K562 (cell line): Measurements from ENCODE around the gene TGFB2. TPM values are rescaled to one million over a fixed set of nuclear protein-coding genes. Genes with fewer than 3 reads are reported as not detected.
A peak's percentile ranks its signal among the peaks of the same experiment; 100 is the strongest.

Experiments used
- ARNT ChIP-seq, 2 experiments: fragments of 450-650 bp; IDR thresholded peaks; 2 replicates each; pipeline ENCODE4 v1.6.1; 2016; ENCODE audit warnings: mild to moderate bottlenecking in 1 of 2
- ETV6 ChIP-seq, 3 experiments: fragments of 150-350 bp in 1 of 3; sonication (generic) in 1 of 3; formaldehyde crosslinking in 1 of 3; IDR thresholded peaks; 2 replicates each; pipeline versions ENCODE4 v1.6.1 to v1.8.0; 2014 to 2022; ENCODE audit warnings: borderline replicate concordance in 2 of 3, low read depth in 2 of 3, antibody characterized with exemption in 1 of 3, low read length in 1 of 3, mild to moderate bottlenecking in 1 of 3, missing genetic modification reagents in 1 of 3
- GABPA ChIP-seq: fragments of 200-800 bp; sonication (Bioruptor generic); conservative IDR thresholded peaks from 2 replicates; pipeline ENCODE4 v1.6.1; 2016; ENCODE audit warnings: low read depth, missing genetic modification characterization, missing compliant biosample characterization
- GTF2F1 ChIP-seq: IDR thresholded peaks from 2 replicates; pipeline ENCODE4 v1.6.1; 2011; ENCODE audit warnings: low read depth, low read length, improper control_type of control experiment
- ILK ChIP-seq: fragments of 450-650 bp; IDR thresholded peaks from 2 replicates; pipeline ENCODE4 v1.6.1; 2016; ENCODE audit warnings: missing genetic modification characterization, low read depth, mild to moderate bottlenecking, missing compliant biosample characterization, moderate library complexity, borderline replicate concordance
- NR2F6 ChIP-seq: fragments of 450-650 bp; formaldehyde crosslinking; IDR thresholded peaks from 2 replicates; pipeline ENCODE4 v1.4.0; 2020; ENCODE audit warnings: mild to moderate bottlenecking
- PML ChIP-seq: IDR thresholded peaks from 2 replicates; pipeline ENCODE4 v1.6.1; 2012; ENCODE audit warnings: low read length, inconsistent platforms
- RNF219 ChIP-seq: fragments of 250-450 bp; sonication (Bioruptor Pico); IDR thresholded peaks from 2 replicates; pipeline ENCODE4 v1.5.0; 2022; ENCODE audit warnings: mild to moderate bottlenecking
- ZFP30 ChIP-seq: fragments of 250-450 bp; sonication (Bioruptor Pico); IDR thresholded peaks from 2 replicates; pipeline ENCODE4 v1.8.0; 2022; ENCODE audit warnings: moderate library complexity, mild to moderate bottlenecking, inconsistent platforms, borderline replicate concordance
- ZKSCAN3 ChIP-seq: fragments of 250-450 bp; sonication (Bioruptor Pico); IDR thresholded peaks from 2 replicates; pipeline ENCODE4 v1.4.0; 2020
- ZNF696 ChIP-seq: fragments of 250-450 bp; sonication (Bioruptor Pico); conservative IDR thresholded peaks from 2 replicates; pipeline ENCODE4 v1.4.0; 2020; ENCODE audit warnings: mild to moderate bottlenecking, moderate library complexity
- polyA plus RNA-seq, 8 experiments: library from polyadenylated mRNA; depleted of rRNA in 4 of 8; stranded (reverse) in 5 of 8; unstranded in 3 of 8; fragments of >200 nt; fragmentation: Nextera tagmentation in 2 of 8; fragmentation: Illumina TruSeq in 1 of 8; extraction: Ambion mirVana in 2 of 8; extraction: Trizol in 1 of 8; gene quantifications; 2 replicates each; pipeline versions ENCODE4 v1.2.1 to v1.2.3, GENCODE V29; 2011 to 2014; ENCODE audit warnings: inconsistent platforms in 1 of 8, missing spikeins in 1 of 8
- total RNA-seq, 7 experiments: library from RNA; depleted of rRNA in 6 of 7; stranded (reverse); fragments of >200 nt in 6 of 7; fragmentation: Illumina TruSeq in 2 of 7; extraction: Trizol in 2 of 7; gene quantifications; 2 replicates each; pipeline versions ENCODE4 v1.2.1 to v1.2.3, GENCODE V29; 2011 to 2021; ENCODE audit warnings: low replicate concordance in 1 of 7
- TF ChIP-seq, protein P1 (sequence below), 2 experiments: fragments of 150-350 bp in 1 of 2; IDR thresholded peaks; 2 replicates each; pipeline ENCODE4 v1.6.1; 2012 to 2016; ENCODE audit warnings: low read depth in 2 of 2, low read length in 2 of 2, mild to moderate bottlenecking in 1 of 2, moderate library complexity in 1 of 2
- TF ChIP-seq, protein P2 (sequence below): fragments of 250-450 bp; sonication (Bioruptor Pico); IDR thresholded peaks from 2 replicates; pipeline ENCODE4 v1.8.0; 2021; ENCODE audit warnings: mild to moderate bottlenecking, moderate library complexity
- TF ChIP-seq, protein P3 (sequence below): fragments of 450-650 bp; IDR thresholded peaks from 2 replicates; pipeline ENCODE4 v1.6.1; 2016; ENCODE audit warnings: antibody characterized with exemption

Gene TGFB2
- total and polyA plus RNA-seq, 9 of the 15 experiments (the other 6 are each of a cell fraction or from before 2014, with no cell fraction given): 0.03 to 0.41 (median 0.11) TPM; not detected in 3

DNA sequence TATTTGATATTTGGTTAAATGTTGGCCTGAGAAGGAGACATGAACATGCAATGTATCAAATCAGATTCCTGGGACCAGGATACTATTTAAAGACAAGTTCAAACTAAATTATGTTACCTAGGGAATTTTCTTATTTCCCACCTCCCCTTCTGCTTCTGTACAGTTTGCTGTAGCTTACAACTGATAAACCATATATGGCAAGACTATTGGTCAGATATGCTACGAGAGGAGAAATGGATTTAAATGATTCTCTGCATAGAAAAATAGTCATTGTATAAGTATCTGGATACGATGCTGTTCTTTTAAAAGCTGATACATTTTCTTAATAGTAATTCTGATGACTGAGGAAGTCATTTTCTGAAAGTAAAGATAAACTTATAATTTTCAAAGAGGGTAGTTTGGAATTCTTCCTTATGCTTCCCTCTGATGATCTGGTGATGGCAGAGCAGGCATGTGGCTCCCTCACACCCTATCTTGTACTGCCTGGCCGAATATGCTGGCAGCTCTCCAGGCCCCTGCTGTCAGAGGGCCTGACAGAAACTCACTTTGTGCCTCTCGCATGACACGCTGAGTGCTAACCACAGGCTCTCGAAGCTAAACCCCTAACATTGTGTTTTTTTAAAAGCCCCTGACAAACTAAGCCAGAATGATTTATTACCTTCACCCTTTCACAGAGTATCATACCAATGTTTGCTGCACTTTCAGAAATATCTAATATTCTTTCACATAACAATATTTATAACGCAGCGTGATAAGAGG is 40.7 kb upstream of the TGFB2 start (continued):
- 0 out of 4 replicates have a peak, but pooled peaks of 1 of the 2 experiments have one; percentile 58 for TF ChIP-seq ARNT (IDR thresholded peaks at IDR 0.05)
- no peak for TF ChIP-seq ZNF696
- no peak for TF ChIP-seq ZKSCAN3 (CRISPR knock-in tag)
- peak; percentile 92 for TF ChIP-seq PML
- TF ChIP-seq ILK (tag): no peak
- no peak for TF ChIP-seq GABPA (tag)
- TF ChIP-seq, protein P1, sequence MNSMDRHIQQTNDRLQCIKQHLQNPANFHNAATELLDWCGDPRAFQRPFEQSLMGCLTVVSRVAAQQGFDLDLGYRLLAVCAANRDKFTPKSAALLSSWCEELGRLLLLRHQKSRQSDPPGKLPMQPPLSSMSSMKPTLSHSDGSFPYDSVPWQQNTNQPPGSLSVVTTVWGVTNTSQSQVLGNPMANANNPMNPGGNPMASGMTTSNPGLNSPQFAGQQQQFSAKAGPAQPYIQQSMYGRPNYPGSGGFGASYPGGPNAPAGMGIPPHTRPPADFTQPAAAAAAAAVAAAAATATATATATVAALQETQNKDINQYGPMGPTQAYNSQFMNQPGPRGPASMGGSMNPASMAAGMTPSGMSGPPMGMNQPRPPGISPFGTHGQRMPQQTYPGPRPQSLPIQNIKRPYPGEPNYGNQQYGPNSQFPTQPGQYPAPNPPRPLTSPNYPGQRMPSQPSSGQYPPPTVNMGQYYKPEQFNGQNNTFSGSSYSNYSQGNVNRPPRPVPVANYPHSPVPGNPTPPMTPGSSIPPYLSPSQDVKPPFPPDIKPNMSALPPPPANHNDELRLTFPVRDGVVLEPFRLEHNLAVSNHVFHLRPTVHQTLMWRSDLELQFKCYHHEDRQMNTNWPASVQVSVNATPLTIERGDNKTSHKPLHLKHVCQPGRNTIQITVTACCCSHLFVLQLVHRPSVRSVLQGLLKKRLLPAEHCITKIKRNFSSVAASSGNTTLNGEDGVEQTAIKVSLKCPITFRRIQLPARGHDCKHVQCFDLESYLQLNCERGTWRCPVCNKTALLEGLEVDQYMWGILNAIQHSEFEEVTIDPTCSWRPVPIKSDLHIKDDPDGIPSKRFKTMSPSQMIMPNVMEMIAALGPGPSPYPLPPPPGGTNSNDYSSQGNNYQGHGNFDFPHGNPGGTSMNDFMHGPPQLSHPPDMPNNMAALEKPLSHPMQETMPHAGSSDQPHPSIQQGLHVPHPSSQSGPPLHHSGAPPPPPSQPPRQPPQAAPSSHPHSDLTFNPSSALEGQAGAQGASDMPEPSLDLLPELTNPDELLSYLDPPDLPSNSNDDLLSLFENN (IDR thresholded peaks at IDR 0.05; ENCODE audit: low read depth in 2 of 2, low read length in 2 of 2): 0 out of 4 replicates have a peak, but pooled peaks of 1 of the 2 experiments have one; percentile 63
- TF ChIP-seq, protein P2, sequence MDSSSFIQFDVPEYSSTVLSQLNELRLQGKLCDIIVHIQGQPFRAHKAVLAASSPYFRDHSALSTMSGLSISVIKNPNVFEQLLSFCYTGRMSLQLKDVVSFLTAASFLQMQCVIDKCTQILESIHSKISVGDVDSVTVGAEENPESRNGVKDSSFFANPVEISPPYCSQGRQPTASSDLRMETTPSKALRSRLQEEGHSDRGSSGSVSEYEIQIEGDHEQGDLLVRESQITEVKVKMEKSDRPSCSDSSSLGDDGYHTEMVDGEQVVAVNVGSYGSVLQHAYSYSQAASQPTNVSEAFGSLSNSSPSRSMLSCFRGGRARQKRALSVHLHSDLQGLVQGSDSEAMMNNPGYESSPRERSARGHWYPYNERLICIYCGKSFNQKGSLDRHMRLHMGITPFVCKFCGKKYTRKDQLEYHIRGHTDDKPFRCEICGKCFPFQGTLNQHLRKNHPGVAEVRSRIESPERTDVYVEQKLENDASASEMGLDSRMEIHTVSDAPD (CRISPR knock-in tag): no peak
- TF ChIP-seq, protein P3, sequence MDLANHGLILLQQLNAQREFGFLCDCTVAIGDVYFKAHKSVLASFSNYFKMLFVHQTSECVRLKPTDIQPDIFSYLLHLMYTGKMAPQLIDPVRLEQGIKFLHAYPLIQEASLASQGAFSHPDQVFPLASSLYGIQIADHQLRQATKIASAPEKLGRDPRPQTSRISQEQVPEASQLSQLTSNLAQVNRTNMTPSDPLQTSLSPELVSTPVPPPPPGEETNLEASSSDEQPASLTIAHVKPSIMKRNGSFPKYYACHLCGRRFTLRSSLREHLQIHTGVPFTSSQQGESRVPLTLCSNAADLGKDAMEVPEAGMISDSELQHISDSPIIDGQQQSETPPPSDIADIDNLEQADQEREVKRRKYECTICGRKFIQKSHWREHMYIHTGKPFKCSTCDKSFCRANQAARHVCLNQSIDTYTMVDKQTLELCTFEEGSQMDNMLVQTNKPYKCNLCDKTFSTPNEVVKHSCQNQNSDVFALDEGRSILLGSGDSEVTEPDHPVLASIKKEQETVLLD: 0 out of 2 replicates have a peak, but pooled peaks have one; percentile 40
- no peak for TF ChIP-seq RNF219 (CRISPR knock-in tag)
- no peak for TF ChIP-seq NR2F6 (CRISPR knock-in tag)
- no peak for TF ChIP-seq ZFP30 (CRISPR knock-in tag)
- no peak for TF ChIP-seq ETV6 (IDR thresholded peaks at IDR 0.05; ENCODE audit: borderline replicate concordance in 1 of 2, low read depth in 2 of 2, low read length in 1 of 2)
- TF ChIP-seq ETV6 (CRISPR knock-in tag; IDR thresholded peaks at IDR 0.05; ENCODE audit: borderline replicate concordance): no peak
- TF ChIP-seq GTF2F1: no peak
